Mesenteric fat pad (tissue), 1 donor: ENCODE data around the gene PPP2R5A. TPM values are rescaled to one million over a fixed set of nuclear protein-coding genes. Genes with fewer than 3 reads are reported as not detected.
A peak's percentile ranks its signal among the peaks of the same experiment; 100 is the strongest.
"Not testable (repeated sequence)": the region's sequence is repeated elsewhere in the genome, so short reads cannot be mapped to it uniquely, and the experiment has no call there.

Experiments
- DNase-seq: peaks from one replicate; pipeline ENCODE4 v3.0.0-alpha.2; 2020; ENCODE audit warnings: low spot score
- total RNA-seq: library from RNA; stranded (reverse); fragmentation: NEBNext Ultra II Directional; extraction: Animal tissue kit (Norgen Biotek cat#: 25700); gene quantifications from one replicate; pipeline ENCODE4 v1.2.1, GENCODE V29; 2021
- donor health status: DM: yes; HTN: yes; CAD: no.

The PPP2R5A gene
- total RNA-seq, 1 donor from 2014 or later: 59.7 TPM

DNA sequence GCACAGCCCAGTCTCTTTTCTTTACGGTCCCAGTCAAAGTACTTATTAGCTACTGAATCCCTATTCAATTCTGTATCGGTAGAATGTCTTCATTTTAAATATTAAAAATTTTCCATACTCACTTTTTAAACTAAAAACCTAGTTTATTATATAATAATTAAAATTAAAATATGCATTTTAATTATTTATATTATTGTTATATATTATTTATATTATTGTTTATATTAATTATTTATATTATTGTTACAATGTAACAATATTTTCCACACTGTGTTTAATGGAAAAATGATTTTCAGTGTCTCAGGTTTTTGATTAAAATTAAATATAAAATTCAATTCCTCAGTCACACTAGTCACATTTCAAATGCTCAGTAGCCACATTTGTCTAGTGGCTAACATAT lies 18.2 kb upstream of the PPP2R5A start:
- no peak for DNase-seq

DNA sequence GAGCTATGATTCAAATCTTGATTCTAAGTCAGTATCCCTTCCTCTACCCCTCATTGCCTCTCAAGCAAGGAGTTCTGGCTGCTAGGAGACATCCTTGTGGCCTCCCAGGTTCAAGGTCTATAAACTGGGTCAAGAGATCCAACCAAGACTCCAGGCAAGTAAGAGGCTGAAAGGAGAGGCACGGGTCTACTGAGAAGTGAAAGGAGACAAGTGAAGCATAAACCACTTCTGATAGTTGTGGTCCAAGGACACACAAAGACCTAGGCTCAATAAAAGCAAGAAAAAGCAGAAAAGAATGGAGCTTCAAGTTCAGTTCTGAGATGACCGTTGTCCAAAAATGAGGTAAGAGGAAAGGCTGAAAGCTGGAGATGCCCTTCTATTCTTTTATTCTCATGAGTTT lies 17.8 kb upstream of the PPP2R5A start:
- no peak for DNase-seq

DNA sequence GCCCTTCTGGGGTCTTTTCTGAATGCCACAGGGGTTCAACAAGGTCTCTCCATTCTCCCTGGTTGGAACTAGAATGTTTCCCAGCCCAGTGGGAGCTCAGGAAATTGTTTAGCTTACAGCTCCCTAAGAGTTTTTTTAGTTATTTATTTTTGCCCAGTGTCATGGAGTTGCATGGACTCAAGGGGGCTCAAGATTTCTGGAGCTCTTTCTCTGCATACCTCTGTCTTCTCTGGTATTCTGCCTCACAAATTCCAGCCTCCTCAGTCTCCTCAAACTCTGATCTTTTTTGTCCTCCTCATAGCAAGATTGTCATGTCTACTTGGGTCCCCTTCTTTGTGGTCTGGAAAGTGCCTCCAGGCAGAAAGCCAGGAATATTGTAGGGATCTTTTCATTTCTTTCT lies 15.9 kb upstream of the PPP2R5A start:
- DNase-seq: no peak

DNA sequence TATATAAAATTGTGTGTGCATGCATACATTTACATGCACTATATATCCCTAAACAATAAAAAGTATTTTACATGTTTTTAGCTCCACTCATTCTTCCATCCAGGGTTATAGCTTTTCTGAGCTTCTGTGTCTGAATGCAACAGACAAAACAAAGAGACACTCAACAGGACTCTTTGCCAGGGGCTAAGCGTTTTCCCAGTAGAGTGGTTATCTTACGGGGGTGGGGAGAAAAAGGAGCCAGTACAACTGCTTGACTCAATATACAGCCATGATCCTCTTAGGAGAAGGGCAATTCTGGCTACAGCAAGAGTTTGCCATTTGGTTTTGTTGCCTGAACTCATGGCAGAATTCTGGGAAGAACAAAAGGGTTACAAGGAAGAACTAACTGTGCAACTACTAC lies 14.6 kb upstream of the PPP2R5A start:
- DNase-seq: no peak

DNA sequence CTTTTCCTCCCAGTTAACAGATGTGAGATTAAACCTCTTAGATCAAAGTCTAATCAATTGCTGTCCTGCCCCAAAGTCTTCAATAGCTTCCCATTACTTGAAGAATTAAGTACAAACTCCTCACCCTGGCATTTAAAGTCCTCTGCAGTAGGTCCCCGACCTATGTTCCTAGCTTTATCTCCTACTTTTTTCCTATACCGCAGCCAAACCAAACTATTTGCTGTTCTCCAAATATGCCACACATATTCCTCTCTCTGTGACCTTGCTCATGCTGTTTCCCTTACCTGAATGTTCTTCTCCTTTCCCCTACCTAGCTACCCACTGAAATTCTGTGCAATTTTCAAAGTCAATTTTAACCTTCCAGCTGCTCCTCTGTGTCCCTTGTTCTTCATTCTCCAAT lies 14.0 kb upstream of the PPP2R5A start:
- no peak for DNase-seq

DNA sequence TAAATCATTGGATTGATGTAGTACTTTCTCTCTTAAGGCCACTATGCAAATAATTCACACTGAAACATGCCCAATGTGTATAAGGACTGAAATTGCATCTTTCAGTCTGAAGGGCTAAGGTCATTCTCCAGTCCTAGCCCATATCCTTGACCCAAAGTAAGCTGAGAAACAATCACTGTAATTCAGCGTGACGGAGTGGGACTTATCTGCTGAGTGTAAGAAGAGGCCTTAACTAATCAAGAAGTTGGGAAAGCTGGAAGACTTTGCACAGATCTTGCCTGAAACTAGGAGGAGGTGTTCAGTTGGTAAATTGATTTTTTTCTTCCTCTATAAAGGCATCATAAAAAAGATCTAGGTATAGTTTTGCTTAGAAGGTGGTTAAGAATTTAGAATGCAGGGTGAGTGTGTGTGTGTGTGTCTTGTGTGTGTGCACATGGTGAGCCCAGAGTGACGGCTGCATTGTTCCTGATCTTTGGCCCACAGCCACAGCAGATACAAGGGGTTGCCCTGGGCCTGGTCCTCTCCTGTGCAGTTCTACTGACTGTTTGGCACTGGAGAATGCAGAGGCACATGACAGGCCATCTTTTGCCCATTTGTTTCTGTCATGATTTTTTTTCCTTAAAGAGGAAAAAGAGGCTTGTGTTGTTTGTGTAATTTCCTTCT lies 13.3 kb upstream of the PPP2R5A start:
- DNase-seq: no peak

DNA sequence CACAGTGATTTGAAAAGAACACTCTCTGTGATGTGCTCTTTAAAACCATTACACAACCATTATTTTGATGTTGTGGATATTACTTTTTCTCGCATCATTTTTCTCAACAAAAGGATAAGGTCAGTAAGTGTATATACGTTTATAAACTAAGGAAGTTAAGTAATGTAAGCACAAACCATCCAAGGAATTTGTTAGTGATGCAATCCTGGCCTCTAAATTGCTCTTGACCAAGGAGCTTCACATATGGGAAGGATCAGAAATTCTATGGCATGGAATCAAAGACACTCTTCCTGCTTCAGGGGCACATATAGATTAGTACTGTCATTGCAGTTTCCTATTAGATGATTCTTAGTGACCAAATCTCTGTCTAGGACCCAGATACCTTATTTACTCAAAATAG lies 3.6 kb upstream of the PPP2R5A start:
- no peak for DNase-seq

DNA sequence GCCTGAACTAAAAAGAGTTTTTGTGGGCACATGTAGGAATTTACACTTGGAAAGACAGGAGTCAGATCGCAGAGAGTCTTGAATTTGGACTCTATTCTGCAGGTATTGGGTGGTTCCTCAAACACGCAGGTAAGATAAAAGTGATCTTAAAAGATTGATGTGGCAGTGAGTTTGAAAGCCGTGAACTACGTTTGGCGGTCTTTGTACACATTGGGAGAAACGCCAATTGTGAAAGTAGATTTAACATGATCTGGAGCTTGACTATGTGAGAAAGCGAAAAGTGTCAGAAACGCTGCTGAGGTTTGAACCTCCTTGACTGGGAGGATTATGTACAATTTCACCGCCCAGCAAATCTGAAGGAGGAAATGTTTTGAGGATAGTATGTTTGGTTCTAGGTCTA lies 1.5 kb upstream of the PPP2R5A start:
- DNase-seq: no peak

DNA sequence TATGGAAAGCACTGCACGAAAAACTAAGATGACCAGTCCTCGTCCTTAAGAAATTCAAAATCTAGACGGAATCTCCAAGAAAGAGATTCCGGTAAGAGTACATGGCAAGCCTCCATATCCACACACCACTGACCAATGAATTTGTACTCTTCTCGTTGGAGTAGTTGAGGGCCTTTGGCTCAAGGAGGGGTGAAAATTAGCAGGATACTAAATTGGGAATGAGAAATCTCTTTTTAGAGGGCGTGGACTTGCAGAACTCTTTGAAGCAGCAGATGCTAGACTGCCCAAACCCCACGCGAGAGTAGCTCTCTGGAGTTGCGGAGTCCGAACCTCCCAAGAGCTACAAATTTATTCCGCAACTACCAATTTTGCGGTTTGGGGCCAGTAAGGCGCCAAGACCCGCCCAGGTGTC lies 872 bp upstream of the PPP2R5A start:
- DNase-seq: no peak

DNA sequence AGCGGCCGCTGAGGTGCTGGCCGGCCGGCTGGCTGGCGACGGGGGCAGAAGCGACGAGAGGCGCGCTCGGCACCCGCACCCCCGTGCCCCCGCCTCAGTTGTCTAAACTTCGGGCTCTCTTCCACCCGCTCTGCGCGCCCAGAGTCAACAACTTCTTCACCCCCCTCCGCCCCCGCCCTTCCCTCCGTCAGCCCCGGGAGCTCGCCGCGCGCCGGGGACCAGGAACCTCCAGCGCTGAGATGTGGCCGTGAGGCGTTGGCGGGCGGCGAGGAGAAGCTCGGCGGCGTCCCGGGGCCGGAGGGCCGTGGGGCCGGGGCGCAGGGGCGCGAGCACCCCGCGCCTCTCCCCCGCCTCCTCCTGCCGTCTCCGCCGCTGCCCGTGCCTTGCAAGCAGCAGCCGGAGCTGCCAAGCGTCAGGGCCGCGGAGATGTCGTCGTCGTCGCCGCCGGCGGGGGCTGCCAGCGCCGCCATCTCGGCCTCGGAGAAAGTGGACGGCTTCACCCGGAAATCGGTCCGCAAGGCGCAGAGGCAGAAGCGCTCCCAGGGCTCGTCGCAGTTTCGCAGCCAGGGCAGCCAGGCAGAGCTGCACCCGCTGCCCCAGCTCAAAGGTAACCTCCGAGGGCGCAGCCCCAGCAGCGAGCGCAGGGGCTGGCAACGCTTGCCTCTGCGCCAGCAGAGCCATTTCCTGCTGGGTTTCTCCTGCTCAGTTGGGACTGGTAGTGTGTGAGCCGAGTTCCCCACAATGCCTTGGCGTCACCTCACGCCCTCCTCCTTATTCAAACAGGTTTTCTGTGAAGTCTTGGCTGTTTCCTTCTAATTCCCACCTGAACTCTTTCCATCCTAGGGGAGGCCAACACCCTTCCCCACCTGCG lies 710 bp downstream of the PPP2R5A start:
- peak; percentile 91 for DNase-seq

DNA sequence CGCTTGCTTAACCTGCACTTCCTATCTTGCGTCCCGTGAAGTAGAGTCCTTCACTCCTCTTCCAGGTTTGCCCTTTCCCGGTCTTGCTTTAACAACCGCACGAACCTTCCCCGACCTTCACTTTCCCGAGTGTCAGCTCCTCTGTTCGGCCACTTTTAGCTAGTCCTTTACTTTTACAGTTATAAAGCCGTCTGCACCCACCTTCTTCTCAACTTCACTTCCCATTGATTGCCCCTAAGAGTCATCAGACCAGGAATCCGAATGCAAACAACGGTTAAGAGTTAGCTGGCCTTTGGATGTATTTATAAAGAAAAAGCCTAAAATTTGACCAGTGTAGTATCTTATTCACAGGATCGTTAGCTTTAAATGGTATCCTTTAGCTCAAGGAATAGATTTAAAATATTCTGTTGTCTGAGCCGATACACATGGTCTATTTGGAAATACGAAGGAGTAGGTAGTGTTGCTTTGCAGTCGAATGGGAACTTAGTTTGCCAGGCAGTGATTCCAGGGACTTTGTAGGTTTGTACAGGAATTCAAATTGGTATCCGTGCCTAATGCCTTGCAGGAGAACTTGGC lies 1.4 kb downstream of the PPP2R5A start:
- no peak for DNase-seq

DNA sequence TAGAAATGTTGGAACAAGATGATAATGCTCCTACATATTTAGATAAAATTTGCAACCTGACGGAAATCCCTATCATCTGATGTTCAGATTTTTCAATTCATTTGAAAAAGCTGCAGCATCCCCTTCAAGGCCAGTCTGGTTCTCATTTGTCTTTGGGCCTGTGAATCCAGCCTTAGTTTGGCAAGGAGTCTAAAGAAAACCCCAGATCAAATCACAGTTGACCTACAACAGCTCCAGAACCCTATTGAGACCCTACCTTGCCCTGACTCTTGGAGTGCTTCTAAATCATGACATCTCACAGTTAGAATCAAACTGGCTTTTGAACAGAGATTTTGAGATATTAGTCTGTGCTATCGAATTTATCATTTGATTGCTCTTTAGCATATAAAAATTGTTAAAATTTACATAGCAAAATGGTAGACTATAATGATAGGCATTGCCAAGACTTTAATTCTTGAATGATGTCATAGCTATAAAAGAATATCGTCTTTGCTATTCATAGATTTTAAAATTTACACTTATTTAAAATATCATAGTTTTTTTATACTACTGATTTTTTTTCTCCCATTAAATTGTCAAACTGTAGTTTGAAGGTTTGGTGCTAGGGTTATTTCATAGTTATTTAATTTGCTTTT lies 2.2 kb downstream of the PPP2R5A start:
- DNase-seq: no peak

DNA sequence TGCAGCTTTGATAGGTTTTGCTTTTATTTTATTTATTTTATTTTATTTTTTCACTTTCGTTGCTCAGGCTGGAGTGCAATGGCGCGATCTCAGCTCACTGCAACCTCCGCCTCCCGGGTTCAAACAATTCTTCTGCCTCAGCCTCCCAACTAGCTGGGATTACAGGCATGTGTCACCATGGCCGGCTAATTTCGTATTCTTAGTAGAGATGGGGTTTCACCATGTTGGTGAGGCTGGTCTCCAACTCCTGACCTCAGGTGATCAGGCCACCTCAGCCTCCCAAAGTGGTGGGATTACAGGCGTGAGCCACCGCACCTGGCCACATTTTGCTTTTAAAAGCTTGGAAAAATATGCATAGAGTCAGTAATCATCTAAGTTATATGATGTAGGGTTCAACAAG lies 2.8 kb downstream of the PPP2R5A start:
- not testable (repeated sequence) for DNase-seq

DNA sequence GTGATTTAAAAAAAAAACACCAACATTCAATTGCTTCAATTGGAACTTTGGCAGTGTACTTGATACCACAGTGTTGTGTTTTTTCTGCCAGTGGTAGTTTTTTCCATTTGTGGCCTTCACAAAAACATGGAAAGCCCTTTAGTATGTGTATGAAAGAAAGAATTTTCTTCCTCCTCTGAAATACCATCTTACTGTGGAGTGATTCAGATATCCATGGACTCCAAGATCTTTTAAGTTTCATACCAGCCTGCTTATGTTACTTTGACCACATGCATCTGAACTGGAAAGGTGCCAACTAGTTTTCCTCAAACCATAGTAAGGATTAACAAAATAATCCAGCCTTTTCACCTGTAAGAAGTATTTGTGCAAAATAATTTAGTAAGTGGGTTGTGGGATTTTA lies 3.4 kb downstream of the PPP2R5A start:
- DNase-seq: no peak

DNA sequence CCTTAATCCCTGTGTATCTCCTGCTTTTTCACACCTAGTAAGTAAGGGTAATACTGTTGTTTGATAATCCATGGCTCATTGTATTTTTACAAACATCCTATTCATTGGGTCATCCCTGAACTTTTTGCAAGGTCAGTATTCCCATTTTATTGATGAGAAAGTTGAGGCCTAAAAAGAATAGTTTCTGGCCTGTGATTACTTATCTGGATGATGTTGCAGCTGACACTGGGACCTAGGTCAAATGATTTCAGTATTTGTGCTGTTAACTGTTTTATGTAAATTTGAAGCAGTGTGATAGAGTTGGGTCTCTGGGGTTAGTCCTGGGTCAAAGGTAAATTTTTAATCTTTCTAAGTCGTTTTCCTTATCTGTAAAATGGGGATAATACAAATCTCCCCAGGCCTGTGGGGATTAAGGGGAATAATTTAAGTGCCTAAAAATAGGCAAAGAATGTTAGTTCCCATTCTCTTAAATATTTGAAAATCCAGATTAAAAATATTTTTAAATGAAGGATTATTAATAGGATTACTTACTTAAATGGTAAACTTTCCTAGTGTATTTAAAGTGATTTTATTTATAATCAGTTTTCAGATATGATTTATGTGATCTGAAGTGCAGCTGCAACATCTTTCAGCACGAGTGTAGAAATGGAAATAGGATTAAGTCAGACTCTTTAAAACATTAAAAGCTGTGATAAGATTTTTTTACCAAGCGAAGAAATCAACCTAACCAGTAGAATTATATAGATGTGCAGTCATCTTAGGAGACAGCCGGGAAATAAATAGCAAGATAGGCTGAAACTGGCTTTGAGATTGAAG lies 4.3 kb downstream of the PPP2R5A start:
- DNase-seq: no peak

DNA sequence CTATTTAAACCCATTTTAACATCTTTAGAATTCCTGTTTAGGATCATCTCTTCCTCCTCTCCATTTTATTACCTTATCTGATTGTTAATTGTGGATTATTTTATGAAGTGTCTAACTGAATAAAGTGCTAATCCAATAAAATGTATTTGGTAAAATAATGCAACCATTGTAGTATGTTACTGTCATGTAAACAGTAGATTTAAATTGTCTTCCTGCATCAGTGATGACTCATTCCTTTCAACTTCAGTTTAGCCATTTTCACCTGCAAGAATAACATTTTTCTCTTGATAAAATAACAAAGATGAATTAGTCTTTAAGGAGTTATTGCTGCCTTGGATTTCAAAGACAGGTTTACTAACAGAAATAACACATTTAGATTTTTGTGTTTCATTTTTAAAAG lies 5.4 kb downstream of the PPP2R5A start:
- no peak for DNase-seq

DNA sequence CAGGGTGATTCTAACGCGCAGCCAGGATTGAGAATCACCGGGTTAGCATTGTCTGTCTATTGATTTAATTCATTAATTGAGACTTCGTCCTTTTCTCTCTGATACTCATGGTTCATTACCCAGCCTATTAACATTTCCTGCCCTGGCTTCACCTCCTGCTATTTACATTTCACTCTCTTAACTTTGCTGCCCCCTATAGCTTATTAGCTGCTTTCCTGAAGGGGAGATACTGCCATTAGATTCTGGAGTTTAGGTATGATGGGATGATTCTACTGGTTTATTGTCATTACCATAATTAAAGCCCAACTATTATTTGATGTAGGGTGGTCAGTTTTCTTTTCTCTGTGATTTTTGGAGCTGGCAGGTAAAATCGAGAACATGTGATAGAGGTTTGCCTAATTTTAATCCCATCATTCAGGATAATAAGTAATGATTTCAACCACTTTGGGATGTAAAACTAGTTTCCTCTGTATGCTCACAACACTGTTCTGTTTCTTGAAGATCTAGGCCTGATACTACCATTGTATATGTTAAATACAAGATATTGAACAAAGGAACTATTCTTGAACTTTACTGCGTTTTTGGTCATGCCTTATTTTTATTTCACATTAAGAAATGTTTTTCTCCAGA lies 6.4 kb downstream of the PPP2R5A start:
- no peak for DNase-seq

DNA sequence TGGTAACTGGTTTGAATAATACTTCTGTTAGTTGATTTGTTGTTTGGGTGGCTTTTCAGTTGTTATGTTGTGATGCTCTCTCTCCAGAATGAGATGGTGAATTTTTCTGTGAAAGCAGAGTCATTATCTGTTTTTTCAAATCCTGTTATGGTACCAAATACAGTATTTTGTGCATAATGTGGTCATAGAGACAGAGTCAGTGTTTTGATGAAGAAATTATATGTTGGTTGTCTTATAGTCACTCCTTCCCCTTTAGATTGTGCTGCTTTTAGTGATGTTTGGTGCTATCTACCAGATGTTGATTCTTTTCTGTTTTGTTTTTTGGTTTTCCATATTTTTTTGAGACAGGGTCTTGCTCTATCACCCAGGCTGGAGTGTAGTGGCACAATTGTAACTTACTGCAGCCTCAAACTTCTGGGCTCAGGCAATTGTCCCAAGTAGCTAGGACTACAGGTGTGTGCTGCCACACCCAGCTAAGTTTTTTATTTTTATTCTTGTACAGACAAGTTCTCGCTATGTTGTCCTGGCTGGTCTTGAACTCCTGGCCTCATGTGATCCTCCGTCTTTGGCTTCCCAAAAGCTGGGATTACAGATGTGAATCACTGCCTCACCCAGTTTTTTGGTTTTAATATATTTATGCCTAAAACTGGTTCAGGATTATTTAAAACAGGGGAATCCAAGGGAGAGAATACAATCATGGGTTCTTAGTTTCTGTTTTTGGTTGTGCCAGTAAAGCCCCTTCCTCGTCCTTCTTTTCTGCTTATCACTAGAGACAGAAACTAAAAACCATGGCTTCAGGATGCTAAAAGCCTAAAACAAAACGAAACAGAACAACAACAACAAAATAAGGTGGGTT lies 7.3 kb downstream of the PPP2R5A start:
- no peak for DNase-seq

DNA sequence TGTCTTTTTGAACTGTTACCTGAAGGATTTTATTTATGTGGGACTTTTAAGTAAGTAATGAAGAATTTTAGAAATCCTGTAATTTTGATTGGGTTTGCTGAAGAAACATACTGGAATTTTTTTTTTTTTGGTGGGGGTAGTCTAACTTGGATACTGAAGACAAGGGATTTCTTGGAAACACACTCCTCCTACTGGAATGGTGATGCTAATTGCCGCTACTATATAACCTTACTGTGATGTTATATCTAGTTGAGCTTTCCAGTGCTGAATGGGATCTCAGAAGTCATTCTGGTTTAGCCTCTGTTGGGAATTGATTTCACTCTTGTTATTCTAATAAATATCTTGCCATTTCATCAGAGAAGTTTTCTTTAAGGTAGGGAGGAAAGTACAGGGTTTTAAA lies 8.4 kb downstream of the PPP2R5A start:
- DNase-seq: no peak

DNA sequence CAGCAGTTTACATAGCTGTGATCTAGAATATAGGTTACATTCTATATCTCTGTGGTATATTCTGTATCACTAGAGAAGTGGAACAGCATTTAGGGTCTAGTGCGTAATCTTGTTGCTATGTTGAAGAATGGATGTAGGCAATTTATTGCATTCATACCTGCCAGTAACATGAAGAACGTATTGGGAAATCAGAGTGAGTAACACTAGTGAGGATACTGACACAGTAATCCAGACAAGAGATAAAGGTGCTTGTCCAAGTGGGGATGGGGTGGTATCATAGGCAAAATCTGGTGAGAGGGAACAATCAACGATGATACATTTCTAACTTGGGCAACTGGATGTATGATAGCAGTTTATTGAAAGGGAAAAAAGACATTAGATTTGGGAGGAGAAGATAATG lies 9.8 kb downstream of the PPP2R5A start:
- DNase-seq: no peak
